ENCODE results near the gene CDKN2D. TPM values are rescaled to one million over a fixed set of nuclear protein-coding genes. Genes with fewer than 3 reads are reported as not detected.

The CDKN2D gene
- total RNA-seq, 4 donors from 2014 or later, result 5.1 to 18.9 (median 8.4) TPM

DNA sequence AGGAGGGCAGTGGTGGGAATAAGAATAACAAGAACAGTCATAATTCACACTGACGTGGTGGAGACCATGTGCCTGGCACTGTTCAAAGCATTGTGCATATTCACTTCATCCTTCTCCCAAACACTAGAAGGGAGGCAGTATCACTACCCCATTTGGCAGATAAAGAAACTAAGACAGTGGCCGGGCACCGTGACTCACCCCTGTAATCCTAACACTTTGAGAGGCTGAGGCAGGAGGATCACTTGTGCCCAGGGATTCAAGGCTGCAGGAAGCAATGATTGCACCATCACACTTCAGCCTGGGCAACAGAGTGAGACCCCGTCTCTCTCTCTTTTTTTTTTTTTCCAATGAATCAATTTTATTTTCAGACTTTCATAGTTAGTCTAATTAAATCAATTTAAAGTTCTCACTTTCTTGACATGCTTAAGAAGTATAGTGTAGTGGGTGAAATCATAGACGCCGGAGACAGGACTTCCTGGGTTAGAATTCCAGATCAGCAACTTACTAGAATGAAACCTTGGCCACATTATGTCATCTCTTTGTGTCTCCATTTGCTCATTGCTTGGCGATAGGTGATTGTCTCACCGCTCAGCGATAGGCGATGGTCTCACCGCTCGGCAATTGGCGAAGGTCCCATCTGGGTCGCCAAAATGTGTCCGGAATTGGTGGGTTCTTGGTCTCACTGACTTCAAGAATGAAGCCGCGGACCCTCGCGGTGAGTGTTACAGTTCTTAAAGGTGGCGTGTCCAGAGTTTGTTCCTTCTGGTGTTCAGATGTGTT, 30.4 kb downstream of the CDKN2D start:
- TF ChIP-seq, protein P1, sequence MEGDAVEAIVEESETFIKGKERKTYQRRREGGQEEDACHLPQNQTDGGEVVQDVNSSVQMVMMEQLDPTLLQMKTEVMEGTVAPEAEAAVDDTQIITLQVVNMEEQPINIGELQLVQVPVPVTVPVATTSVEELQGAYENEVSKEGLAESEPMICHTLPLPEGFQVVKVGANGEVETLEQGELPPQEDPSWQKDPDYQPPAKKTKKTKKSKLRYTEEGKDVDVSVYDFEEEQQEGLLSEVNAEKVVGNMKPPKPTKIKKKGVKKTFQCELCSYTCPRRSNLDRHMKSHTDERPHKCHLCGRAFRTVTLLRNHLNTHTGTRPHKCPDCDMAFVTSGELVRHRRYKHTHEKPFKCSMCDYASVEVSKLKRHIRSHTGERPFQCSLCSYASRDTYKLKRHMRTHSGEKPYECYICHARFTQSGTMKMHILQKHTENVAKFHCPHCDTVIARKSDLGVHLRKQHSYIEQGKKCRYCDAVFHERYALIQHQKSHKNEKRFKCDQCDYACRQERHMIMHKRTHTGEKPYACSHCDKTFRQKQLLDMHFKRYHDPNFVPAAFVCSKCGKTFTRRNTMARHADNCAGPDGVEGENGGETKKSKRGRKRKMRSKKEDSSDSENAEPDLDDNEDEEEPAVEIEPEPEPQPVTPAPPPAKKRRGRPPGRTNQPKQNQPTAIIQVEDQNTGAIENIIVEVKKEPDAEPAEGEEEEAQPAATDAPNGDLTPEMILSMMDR (IDR thresholded peaks at IDR 0.05; ENCODE audit: low read depth), result no peak

DNA sequence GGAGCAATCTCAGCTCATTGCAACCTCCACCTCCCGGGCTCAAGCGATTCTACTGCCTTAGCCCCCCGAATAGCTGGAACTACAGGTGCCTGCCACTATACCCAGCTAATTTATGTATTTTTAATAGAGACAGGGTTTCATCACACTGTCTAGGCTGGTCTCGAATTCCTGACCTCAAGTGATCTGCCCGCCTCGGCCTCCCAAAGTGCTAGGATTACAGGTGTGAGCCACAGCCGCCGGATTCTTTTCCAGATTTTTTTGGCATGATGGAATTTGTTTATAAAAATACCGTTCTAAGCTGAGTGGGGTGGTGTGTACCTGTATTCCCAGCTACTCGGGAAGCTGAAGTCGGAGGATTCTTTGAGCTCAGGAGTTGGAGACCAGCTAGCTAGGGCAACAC, 31.1 kb downstream of the CDKN2D start:
- TF ChIP-seq, protein P1 (IDR thresholded peaks at IDR 0.05; ENCODE audit: low read depth), result no peak

DNA sequence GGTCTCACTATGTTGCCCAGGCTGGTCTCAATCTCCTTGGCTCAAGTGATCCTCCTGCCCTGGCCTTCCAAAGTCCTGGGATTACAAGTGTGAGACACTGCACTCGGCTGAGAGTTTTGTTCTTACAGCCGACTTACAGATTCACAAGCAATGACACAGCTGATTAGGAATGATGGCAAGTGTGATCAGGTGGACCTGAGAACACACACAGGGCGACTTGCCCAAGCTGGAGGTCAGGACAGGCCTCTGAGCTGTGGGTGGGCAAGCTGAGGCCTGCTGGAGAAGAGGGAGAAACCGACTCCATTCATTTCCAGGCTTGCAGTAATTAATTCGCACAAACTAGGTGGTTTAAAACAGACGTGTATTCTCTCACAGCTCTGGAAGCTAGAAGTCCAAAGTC, 33.2 kb downstream of the CDKN2D start:
- TF ChIP-seq, protein P1 (IDR thresholded peaks at IDR 0.05; ENCODE audit: low read depth), result no peak

DNA sequence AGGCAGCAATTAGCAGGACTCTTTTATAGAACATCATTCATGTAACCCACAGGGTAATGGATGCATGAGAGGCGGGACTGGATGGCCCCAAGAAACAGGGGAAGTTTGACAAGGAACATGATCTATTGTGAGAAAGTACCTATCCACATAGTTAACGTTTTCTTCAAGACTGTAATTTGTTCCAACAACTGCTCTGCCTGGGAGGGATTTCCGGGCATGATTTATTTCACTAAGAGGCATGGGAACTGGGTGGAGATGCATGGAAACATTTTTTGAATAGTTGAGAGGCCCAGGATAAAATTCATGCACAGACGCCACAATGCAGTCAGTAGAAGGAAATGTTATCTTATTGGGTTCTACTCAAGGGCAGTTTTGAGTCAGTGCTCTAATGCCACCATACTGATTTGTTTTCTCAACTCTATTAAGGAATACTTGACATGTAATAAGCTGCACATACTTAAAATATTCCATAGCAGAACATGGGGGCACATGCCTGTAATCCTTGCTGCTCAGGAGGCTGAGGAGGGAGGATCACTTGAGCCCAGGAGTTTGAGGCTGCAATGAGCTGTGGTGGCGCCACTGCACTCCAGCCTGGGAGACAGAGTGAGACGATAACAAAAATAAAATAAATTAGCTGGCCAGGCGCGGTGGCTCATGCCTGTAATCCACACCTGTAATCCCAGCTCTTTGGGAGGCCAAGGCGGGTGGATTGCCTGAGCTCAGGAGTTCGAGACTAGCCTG, 35.0 kb downstream of the CDKN2D start:
- TF ChIP-seq, protein P1 (IDR thresholded peaks at IDR 0.05; ENCODE audit: low read depth), result no peak

DNA sequence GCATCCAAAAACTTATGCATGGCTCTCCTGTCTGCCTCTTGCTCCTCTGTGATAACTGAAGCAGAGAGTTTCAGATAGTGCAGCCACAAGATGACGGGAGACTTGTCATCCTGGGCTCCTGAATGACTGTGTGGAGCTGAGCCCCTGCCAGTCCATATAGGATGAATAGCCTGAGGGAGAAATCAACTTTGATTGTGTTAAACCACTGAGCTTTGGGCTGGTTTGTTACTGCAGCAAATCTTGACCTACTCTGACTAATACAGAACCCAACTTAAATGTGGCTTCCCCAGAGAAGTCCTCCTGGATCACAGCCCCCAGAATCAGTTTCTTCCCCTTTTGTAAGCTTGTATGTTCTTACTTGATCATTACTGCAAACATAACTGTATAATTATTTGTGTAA, 36.3 kb downstream of the CDKN2D start:
- TF ChIP-seq, protein P1 (IDR thresholded peaks at IDR 0.05; ENCODE audit: low read depth), result no peak

DNA sequence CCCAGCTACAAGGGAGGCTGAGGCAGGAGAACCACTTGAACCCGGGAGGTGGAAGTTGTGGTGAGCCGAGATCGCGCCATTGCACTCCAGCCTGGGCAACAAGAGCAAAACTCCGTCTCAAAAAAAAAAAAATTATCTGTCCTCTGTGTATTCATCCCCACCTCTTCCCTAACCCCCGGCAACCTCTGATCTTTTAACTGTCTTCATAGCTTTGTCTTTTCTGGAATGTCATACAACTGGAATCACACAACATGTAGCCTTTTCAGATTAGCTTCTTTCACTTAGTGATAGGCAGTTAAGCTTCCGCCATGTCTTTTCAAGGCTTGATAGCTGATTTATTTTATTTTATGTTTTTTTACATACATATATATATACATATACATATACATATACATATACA, 43.1 kb downstream of the CDKN2D start:
- TF ChIP-seq, protein P1 (IDR thresholded peaks at IDR 0.05; ENCODE audit: low read depth), result no peak

DNA sequence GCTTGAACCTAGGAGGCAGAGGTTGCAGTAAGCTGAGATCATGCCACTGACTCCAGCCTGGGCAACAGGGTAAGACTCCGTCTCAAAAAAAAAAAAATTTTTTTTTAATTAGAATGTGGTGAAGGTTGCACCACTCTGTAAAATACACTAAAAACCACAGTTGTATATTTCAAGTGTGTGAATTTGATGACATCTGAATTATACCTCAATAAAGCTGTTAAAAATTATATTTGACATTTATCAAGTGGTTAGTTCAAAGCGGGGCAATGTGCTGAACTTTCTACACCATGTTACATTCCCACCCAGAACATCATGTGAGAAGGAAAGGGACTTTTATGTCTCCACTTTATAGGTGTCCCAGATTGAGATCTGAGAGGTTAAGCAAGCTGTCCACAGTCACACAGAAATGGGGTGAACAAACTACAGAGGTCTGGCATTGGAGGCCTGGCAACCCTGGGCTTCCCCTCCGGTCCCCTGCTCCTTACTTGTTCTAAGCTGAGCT, 45.6 kb downstream of the CDKN2D start:
- TF ChIP-seq, protein P1 (IDR thresholded peaks at IDR 0.05; ENCODE audit: low read depth), result no peak
